ENCODE data around the gene SEMA6C.
A peak's percentile ranks its signal among the peaks of the same experiment; 100 is the strongest.
"Not testable (repeated sequence)": the region's sequence is repeated elsewhere in the genome, so short reads cannot be mapped to it uniquely, and the experiment has no call there.

The SEMA6C gene

GRCh38 chr1:151131701-151132334, 14.6 kb downstream of the SEMA6C start:
- DNase-seq (ENCODE audit: low read depth in 2 of 2), result no peak

GRCh38 chr1:151130987-151131586, 15.3 kb downstream of the SEMA6C start:
- peak; percentile 49 to 61 for DNase-seq (ENCODE audit: low read depth in 2 of 2)

GRCh38 chr1:151128800-151129199, 17.6 kb downstream of the SEMA6C start:
- no peak for DNase-seq (ENCODE audit: low read depth in 2 of 2)

- no peak for DNase-seq (ENCODE audit: low read depth in 2 of 2)
These were observed 21.5 kb downstream of the SEMA6C start for GRCh38 chr1:151124763-151125403.

GRCh38 chr1:151113877-151114276, 32.6 kb downstream of the SEMA6C start:
- DNase-seq (ENCODE audit: low read depth in 2 of 2), result no peak

GRCh38 chr1:151108331-151108730, 38.1 kb downstream of the SEMA6C start:
- no peak for DNase-seq (ENCODE audit: low read depth in 2 of 2)

GRCh38 chr1:151106894-151107293, 39.5 kb downstream of the SEMA6C start:
- DNase-seq (ENCODE audit: low read depth in 2 of 2), result no peak

- DNase-seq (ENCODE audit: low read depth in 2 of 2), result no peak
These were observed 41.8 kb downstream of the SEMA6C start for GRCh38 chr1:151104630-151105029.

GRCh38 chr1:151098126-151098525, 48.3 kb downstream of the SEMA6C start:
- DNase-seq (ENCODE audit: low read depth in 2 of 2), result no peak

- not testable (repeated sequence) for DNase-seq (ENCODE audit: low read depth in 2 of 2)
These were observed 49.0 kb downstream of the SEMA6C start for GRCh38 chr1:151097426-151097825.

GRCh38 chr1:151085953-151086559, 60.4 kb downstream of the SEMA6C start:
- no peak for DNase-seq (ENCODE audit: low read depth in 2 of 2)

All from stimulated activated CD8-positive, alpha-beta memory T cell treated with anti-CD3 and anti-CD28 coated beads, Interleukin-2, amount 100 ng/mL, for 1 hour (primary cell).